Activated CD4-positive, alpha-beta memory T cell treated with anti-CD3 and anti-CD28 coated beads for 36 hours (primary cell): ENCODE measurements around the gene FAHD2B. TPM values are rescaled to one million over a fixed set of nuclear protein-coding genes. Genes with fewer than 3 reads are reported as not detected.
"Not testable (repeated sequence)": the region's sequence is repeated elsewhere in the genome, so short reads cannot be mapped to it uniquely, and the experiment has no call there.

Experiments used
- CTCF ChIA-PET: fragments of 350-600 bp; sonication (Branson Sonifier 250); formaldehyde crosslinking; loops from one replicate; lab custom pipeline; 2021; ENCODE audit warnings: antibody characterized with exemption, inconsistent platforms; lab: Charles Lee
- POLR2A ChIA-PET: fragments of 350-600 bp; sonication (Branson Sonifier 250); formaldehyde crosslinking; loops from one replicate; lab custom pipeline; 2021; ENCODE audit warnings: antibody characterized with exemption; lab: Charles Lee
- DNase-seq: peaks from one replicate; pipeline ENCODE4 v3.0.0-alpha.2; 2020
- H3K27ac Mint-ChIP-seq: one replicate; pipeline ENCODE4 v1.8.0; 2021; ENCODE audit warnings: mixed read lengths
- H3K27me3 Mint-ChIP-seq: one replicate; pipeline ENCODE4 v1.8.0; 2021; ENCODE audit warnings: mixed read lengths
- H3K36me3 Mint-ChIP-seq: one replicate; pipeline ENCODE4 v1.8.0; 2021; ENCODE audit warnings: mixed read lengths
- H3K4me1 Mint-ChIP-seq: one replicate; pipeline ENCODE4 v1.8.0; 2021; ENCODE audit warnings: low read depth, mixed read lengths
- H3K4me3 Mint-ChIP-seq: one replicate; pipeline ENCODE4 v1.8.0; 2021; ENCODE audit warnings: mild to moderate bottlenecking, mixed read lengths
- H3K9me3 Mint-ChIP-seq: one replicate; pipeline ENCODE4 v1.8.0; 2021; ENCODE audit warnings: mixed read lengths
- intact Hi-C: fragments of 100-400 bp; cut with micrococcal nuclease; formaldehyde crosslinking; loops from one replicate; pipeline ENCODE4 v1.15.1; 2023
- total RNA-seq, 2 experiments: library from RNA; stranded (reverse); gene quantifications; one replicate each; pipeline ENCODE4 v1.2.3, GENCODE V29; 2021

The FAHD2B gene
- total RNA-seq: 10 to 100 TPM; 30.2 to 32.5 TPM

DNA sequence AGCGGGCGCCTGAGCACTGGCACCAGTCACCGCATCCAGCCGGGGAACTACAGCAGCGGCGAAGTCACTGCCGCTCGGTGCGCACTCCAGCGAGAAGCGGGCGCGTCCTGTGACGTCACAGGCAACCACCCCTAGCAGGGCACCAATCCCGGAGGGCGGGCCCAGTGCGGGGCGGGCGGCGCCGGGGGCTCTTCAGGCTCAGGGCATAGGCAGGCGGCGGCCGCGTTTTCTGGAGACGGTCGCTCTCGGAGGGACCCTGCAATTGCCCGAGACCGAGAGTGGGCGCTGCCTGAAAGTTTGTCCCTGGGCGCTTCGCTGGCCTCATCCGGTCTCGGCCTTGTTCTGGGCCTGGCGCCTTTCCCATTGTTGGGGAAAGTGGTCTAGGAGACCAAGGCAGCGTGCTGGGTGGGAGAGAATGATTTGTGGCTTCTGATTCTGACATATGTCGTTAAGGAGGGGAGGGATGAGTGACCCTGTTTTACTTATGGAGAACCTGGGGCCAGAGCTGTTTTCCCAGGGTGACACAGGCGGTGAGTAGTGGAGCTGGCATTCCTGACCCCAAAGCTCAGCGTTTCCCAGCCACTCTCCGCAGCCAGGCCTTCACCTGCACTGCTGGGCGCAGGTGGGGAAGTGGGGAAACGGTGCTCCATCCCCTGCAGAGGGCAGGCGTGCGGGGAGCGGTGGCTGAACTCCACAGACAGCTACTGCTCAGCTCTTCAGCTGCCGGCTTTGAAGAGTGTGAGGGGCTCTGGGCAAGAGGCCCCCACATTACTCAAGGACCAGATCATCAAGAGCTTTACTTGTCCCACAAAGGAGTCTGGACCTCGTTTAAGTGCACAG, at the start of gene FAHD2B:
Gene FAHD2B (minus strand): TSS at position 111 of the 840 bp plus-strand sequence. CDS start 3,176 bp downstream, outside the sequence.
- H3K27me3 Mint-ChIP-seq, intact Hi-C loops, H3K27ac Mint-ChIP-seq, H3K9me3 Mint-ChIP-seq, H3K36me3 Mint-ChIP-seq, CTCF ChIA-PET: not testable (repeated sequence)
- Mint-ChIP-seq H3K4me3 (peak within 1 kb of the TSS; percentile 73), H3K4me1 (peaks cover 10% of the 10 kb centered on the region)
- POLR2A ChIA-PET: interaction anchor here (1.6 kb wide), 1 partner anchor 18 kb away, joined by 4 read pairs; the partner anchor contains the start of gene ANKRD36
- peak; percentile 90 for DNase-seq

GRCh38 chr2:97144016-97144415, 49.3 kb upstream of the FAHD2B start:
- DNase-seq, H3K27me3 Mint-ChIP-seq, CTCF ChIA-PET, intact Hi-C loops, H3K27ac Mint-ChIP-seq, POLR2A ChIA-PET, H3K9me3 Mint-ChIP-seq, H3K4me1 Mint-ChIP-seq, H3K4me3 Mint-ChIP-seq: not testable (repeated sequence)
- peaks cover 18% of the 10 kb centered on the region for H3K36me3 Mint-ChIP-seq

GRCh38 chr2:97129090-97129489, 34.4 kb upstream of the FAHD2B start:
- peaks cover 26% of the 10 kb centered on the region for H3K36me3 Mint-ChIP-seq
- H3K4me1 Mint-ChIP-seq, H3K27me3 Mint-ChIP-seq, DNase-seq, H3K27ac Mint-ChIP-seq, H3K4me3 Mint-ChIP-seq, POLR2A ChIA-PET, H3K9me3 Mint-ChIP-seq, CTCF ChIA-PET, intact Hi-C loops: not testable (repeated sequence)

GRCh38 chr2:97113882-97114255, 19.2 kb upstream of the FAHD2B start:
- intact Hi-C loops: loop anchor here (1.0 to 5.0 kb wide), 2 partner anchors 102 to 297 kb away; partner anchors contain the start of gene CNNM3
- H3K4me3 Mint-ChIP-seq: peak overlapping the region; percentile 99
- H3K27ac Mint-ChIP-seq: peak overlapping the region; percentile 99
- H3K36me3 Mint-ChIP-seq, POLR2A ChIA-PET, H3K9me3 Mint-ChIP-seq, H3K4me1 Mint-ChIP-seq, H3K27me3 Mint-ChIP-seq: not testable (repeated sequence)
- peak; percentile 16 for DNase-seq
- CTCF ChIA-PET: interaction anchor here (1.2 to 3.1 kb wide), 4 partner anchors 243 to 519 kb away, joined by 3 to 36 read pairs (median 6); partner anchors contain the start of gene ANKRD39

DNA sequence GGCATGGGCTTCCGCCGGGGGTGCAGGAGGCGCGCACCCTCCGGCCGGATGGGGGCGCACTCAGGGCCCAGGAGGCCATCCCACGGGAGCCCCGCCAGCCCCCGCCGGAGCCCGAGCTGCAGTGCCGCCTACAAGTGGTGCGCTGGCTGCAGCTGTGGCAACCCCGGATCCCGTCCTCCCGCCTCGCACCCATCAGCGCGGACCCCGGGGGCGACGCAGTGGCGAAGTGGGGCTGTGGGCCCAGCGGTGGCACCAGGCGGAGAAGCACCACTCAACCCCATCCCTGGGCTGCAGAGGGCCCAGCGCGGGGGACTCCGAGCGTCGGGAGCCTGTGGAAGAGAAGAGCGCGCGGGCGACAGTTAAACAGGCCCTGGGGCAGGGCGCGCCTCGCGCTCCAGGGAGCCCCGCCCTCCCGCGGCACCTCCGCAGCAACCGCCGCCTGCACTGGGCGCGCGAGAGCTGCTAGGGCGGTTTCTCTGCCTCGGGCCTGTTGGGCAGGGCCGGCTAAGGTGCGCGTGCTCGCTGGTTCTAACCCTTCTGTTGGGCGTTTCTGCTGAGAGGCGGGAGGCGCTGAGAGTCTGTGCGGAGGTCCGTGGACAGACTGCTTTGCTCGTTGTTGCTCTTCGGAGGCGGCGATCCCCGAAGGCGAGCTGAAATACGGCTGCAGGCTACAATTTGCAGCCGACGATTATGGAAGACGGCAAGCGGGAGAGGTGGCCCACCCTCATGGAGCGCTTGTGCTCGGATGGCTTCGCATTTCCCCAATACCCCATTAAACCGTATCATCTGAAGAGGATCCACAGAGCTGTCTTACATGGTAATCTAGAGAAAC, 18.6 kb upstream of the FAHD2B start, which contains the start of gene ANKRD36:
Gene ANKRD36 (plus strand): TSS at position 104 of the 832 bp plus-strand sequence. CDS start 587 bp downstream, at position 691.
- Mint-ChIP-seq H3K4me3 (peak within 1 kb of the TSS; percentile 99), H3K27ac (peak within 1 kb of the TSS; percentile 99)
- H3K27me3 Mint-ChIP-seq, H3K36me3 Mint-ChIP-seq, H3K4me1 Mint-ChIP-seq, H3K9me3 Mint-ChIP-seq: not testable (repeated sequence)
- intact Hi-C loops: loop anchor here (1.0 to 5.0 kb wide), 2 partner anchors 101 to 296 kb away; partner anchors contain the start of gene CNNM3
- DNase-seq: peak; percentile 91
- ChIA-PET CTCF (interaction anchor here (1.1 to 3.1 kb wide), 14 partner anchors 99 to 519 kb away, joined by 3 to 36 read pairs (median 4); partner anchors contain the start of genes ANKRD39 and CNNM3), POLR2A (interaction anchor here (0.9 to 1.8 kb wide), 2 partner anchors 17 to 256 kb away, joined by 4 read pairs; partner anchors contain the start of gene ANKRD39)

DNA sequence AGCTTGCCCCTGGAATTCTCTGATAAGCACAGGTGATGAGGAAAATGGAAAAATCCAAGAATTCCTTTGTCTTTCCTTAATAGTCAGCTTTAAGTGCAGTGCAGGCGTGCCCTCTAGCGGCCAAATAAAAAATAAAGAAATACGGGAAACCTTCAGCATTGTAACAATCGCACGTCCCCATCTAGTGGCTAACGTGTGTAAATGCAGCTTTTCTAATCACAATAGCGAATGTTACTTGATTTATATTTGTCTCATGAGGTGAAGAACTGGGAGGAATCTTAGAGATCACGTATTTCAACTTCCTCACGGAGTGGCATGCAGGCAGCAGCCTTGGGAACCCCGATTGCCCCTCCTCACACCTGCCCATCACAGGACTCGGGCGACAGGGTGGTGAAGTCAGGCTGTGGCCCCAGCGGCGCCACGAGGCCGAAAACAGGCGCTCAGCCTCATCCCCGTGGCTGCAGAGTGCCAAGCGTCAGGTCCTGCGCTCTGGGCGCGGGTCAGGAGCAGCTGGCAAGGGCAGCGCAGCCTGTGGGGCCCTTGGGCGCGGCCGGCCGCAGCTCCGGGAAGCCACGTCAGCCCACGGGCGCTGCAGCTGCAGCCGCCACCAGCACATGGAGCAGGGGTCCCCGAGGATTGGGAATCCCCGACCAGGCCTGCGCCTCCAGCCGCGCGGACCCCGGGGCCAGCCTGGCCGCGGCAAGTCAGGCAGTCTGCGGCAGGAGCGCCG, 17.8 kb upstream of the FAHD2B start:
- Mint-ChIP-seq H3K27ac (peak overlapping the region; percentile 92), H3K4me3 (peak overlapping the region; percentile 99)
- peak; percentile 59 for DNase-seq
- intact Hi-C loops: loop anchor here (1.0 to 5.0 kb wide), 4 partner anchors 100 to 295 kb away; partner anchors contain the start of genes ANKRD39 and CNNM3
- ChIA-PET POLR2A (interaction anchor here (0.6 to 1.8 kb wide), 4 partner anchors 17 to 255 kb away, joined by 3 to 4 read pairs (median 4); partner anchors contain the start of gene ANKRD39), CTCF (interaction anchor here (0.6 to 3.1 kb wide), 23 partner anchors 9 to 553 kb away, joined by 3 to 36 read pairs (median 4); partner anchors contain the start of genes ANKRD39, CNNM3 and CNNM4)
- not testable (repeated sequence) for H3K27me3 Mint-ChIP-seq, H3K36me3 Mint-ChIP-seq, H3K4me1 Mint-ChIP-seq, H3K9me3 Mint-ChIP-seq

- H3K9me3 Mint-ChIP-seq, H3K27me3 Mint-ChIP-seq, H3K27ac Mint-ChIP-seq, H3K4me3 Mint-ChIP-seq, H3K4me1 Mint-ChIP-seq, DNase-seq, H3K36me3 Mint-ChIP-seq, POLR2A ChIA-PET: not testable (repeated sequence)
- intact Hi-C loops: loop anchor here (5.0 kb wide), 1 partner anchor 294 kb away; the partner anchor contains the start of gene CNNM3
- CTCF ChIA-PET: interaction anchor here (1.3 to 3.1 kb wide), 6 partner anchors 97 to 271 kb away, joined by 3 to 36 read pairs (median 4); partner anchors contain the start of gene ANKRD39
These were observed 16.6 kb upstream of the FAHD2B start for GRCh38 chr2:97111246-97111645.

GRCh38 chr2:97106878-97107277, 12.2 kb upstream of the FAHD2B start:
- POLR2A ChIA-PET, H3K27ac Mint-ChIP-seq, intact Hi-C loops, DNase-seq, H3K4me3 Mint-ChIP-seq, H3K36me3 Mint-ChIP-seq, H3K4me1 Mint-ChIP-seq, H3K27me3 Mint-ChIP-seq, CTCF ChIA-PET, H3K9me3 Mint-ChIP-seq: not testable (repeated sequence)

GRCh38 chr2:97098786-97099372, 4.2 kb upstream of the FAHD2B start:
- H3K27me3 Mint-ChIP-seq, H3K36me3 Mint-ChIP-seq, intact Hi-C loops, CTCF ChIA-PET, H3K4me3 Mint-ChIP-seq, H3K27ac Mint-ChIP-seq, POLR2A ChIA-PET, H3K9me3 Mint-ChIP-seq, DNase-seq, H3K4me1 Mint-ChIP-seq: not testable (repeated sequence)

DNA sequence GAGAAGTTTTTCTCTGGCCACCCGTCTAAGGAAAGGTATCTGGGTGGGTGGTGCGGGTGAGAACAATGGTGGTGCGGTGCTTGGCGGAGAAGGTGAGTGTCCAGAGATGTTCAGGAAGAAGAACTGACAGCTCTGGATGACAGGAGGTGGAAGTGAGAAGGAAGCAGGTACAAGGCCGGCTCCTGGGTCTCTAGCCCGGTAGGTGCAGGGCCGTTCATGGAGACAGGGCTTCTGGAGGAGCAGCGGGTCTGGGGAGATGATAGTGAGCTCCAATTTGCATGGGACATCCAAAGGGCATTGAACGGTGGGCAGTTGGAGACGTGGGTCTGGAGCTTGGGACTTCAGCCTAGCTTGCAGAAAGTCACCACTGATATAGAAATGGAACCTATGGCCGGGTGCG, 979 bp upstream of the FAHD2B start:
- no peaks in the 10 kb centered on the region for H3K36me3 Mint-ChIP-seq
- DNase-seq: no peak
- ChIA-PET CTCF (no interaction called here), POLR2A (interaction anchor here (1.6 kb wide), 1 partner anchor 17 kb away, joined by 4 read pairs; the partner anchor contains the start of gene ANKRD36)
- no peaks in the 10 kb centered on the region for H3K27me3 Mint-ChIP-seq
- H3K4me3 Mint-ChIP-seq: peak overlapping the region; percentile 73
- no peak overlapping the region for H3K27ac Mint-ChIP-seq
- H3K9me3 Mint-ChIP-seq: no peaks in the 10 kb centered on the region
- intact Hi-C loops: no loop called here
- peaks cover 10% of the 10 kb centered on the region for H3K4me1 Mint-ChIP-seq
